Activated T-cell treated with anti-CD3 and anti-CD28 coated beads for 4 hours (primary cell): ENCODE data around the gene ZC2HC1C.
"Not testable (repeated sequence)": the region's sequence is repeated elsewhere in the genome, so short reads cannot be mapped to it uniquely, and the experiment has no call there.

Experiments used
- DNase-seq: peaks from one replicate; pipeline ENCODE4 v3.0.0-alpha.2; 2020

ZC2HC1C gene

GRCh38 chr14:75059642-75060041, 9.8 kb upstream of the ZC2HC1C start:
- no peak for DNase-seq

GRCh38 chr14:75060420-75060819, 9.0 kb upstream of the ZC2HC1C start:
- no peak for DNase-seq

- no peak for DNase-seq
Observed at GRCh38 chr14:75063013-75063412, 6.4 kb upstream of the ZC2HC1C start.

- DNase-seq: peak; percentile 88
Observed at GRCh38 chr14:75063491-75064204, 5.8 kb upstream of the ZC2HC1C start, which contains the start of gene ACYP1. TSS of gene ACYP1 (minus strand) at chr14:75064024. CDS start at chr14:75063553, 471 bp downstream.

GRCh38 chr14:75064205-75064567, 5.3 kb upstream of the ZC2HC1C start:
- no peak for DNase-seq

- no peak for DNase-seq
Observed at GRCh38 chr14:75066691-75067090, 2.8 kb upstream of the ZC2HC1C start.

GRCh38 chr14:75067212-75067611, 2.2 kb upstream of the ZC2HC1C start:
- DNase-seq: no peak

GRCh38 chr14:75067765-75068164, 1.7 kb upstream of the ZC2HC1C start:
- not testable (repeated sequence) for DNase-seq

- no peak for DNase-seq
Observed at GRCh38 chr14:75068294-75069120, 934 bp upstream of the ZC2HC1C start.

GRCh38 chr14:75069811-75070145, 337 bp downstream of the ZC2HC1C start:
- no peak for DNase-seq

- DNase-seq: no peak
Observed at GRCh38 chr14:75070383-75070782, 942 bp downstream of the ZC2HC1C start.

- DNase-seq: no peak
Observed at GRCh38 chr14:75077794-75078193, 8.4 kb downstream of the ZC2HC1C start.

- no peak for DNase-seq
Observed at GRCh38 chr14:75079521-75079920, 10.1 kb downstream of the ZC2HC1C start.

GRCh38 chr14:75081660-75082229, 12.3 kb downstream of the ZC2HC1C start:
- DNase-seq: no peak

GRCh38 chr14:75083271-75083670, 13.8 kb downstream of the ZC2HC1C start:
- no peak for DNase-seq

GRCh38 chr14:75084513-75084912, 15.1 kb downstream of the ZC2HC1C start:
- no peak for DNase-seq

GRCh38 chr14:75088153-75088552, 18.7 kb downstream of the ZC2HC1C start:
- no peak for DNase-seq

- DNase-seq: peak; percentile 42
Observed at GRCh38 chr14:75088566-75089373, 19.3 kb downstream of the ZC2HC1C start.

GRCh38 chr14:75090353-75090752, 20.9 kb downstream of the ZC2HC1C start:
- no peak for DNase-seq

- DNase-seq: no peak
Observed at GRCh38 chr14:75091251-75091650, 21.8 kb downstream of the ZC2HC1C start.

GRCh38 chr14:75092698-75093097, 23.3 kb downstream of the ZC2HC1C start:
- no peak for DNase-seq

GRCh38 chr14:75094896-75095295, 25.5 kb downstream of the ZC2HC1C start:
- DNase-seq: no peak

- no peak for DNase-seq
Observed at GRCh38 chr14:75095690-75096089, 26.2 kb downstream of the ZC2HC1C start.
